Adrenal gland (tissue), 12 donors: Measurements from ENCODE around the gene MYL6B. TPM values are rescaled to one million over a fixed set of nuclear protein-coding genes. Genes with fewer than 3 reads are reported as not detected.

Source experiments
- DNase-seq, 7 donors: peaks; one replicate each; pipeline ENCODE4 v3.0.0-alpha.2; 2019 to 2020
- H3K27ac ChIP-seq, 5 donors: fragments of 200-600 bp; sonication (generic) in 4 of 5; 1 replicate in 3 of 5; 2 replicates in 2 of 5; pipeline versions ENCODE4 v1.5.1 to v1.8.0; 2016 to 2020; ENCODE audit warnings: mild to moderate bottlenecking in 1 of 5
- H3K27me3 ChIP-seq: fragments of 200-600 bp; 2 replicates; pipeline ENCODE4 v1.8.0; 2021
- H3K36me3 ChIP-seq, 2 donors: fragments of 200-600 bp; replicated peaks in 1 of 2; 1 replicate in 1 of 2; 2 replicates in 1 of 2; pipeline versions ENCODE4 v1.5.1 to v1.8.0; 2018 to 2022
- H3K4me1 ChIP-seq, 2 donors: fragments of 200-600 bp; replicated peaks in 1 of 2; 1 replicate in 1 of 2; 2 replicates in 1 of 2; pipeline versions ENCODE4 v1.5.1 to v1.8.0; 2018 to 2021
- H3K4me3 ChIP-seq, 4 donors: fragments of 200-600 bp; sonication (generic) in 3 of 4; one replicate each; pipeline ENCODE4 v1.5.1; 2016 to 2018
- H3K9me3 ChIP-seq, 3 donors: fragments of 200-600 bp; sonication (generic) in 1 of 3; replicated peaks in 1 of 3; 1 replicate in 2 of 3; 2 replicates in 1 of 3; pipeline versions ENCODE4 v1.5.1 to v1.8.0; 2016 to 2021
- POLR2A ChIP-seq, 2 donors: fragments of 450-650 bp; IDR thresholded peaks; one replicate each; pipeline ENCODE4 v1.6.1; 2017; ENCODE audit warnings: antibody characterized with exemption in 2 of 2, mild to moderate bottlenecking in 2 of 2, moderate library complexity in 1 of 2
- WGBS, 4 donors: extraction: QIAGEN DNeasy Blood & Tissue Kit in 2 of 4; methylation state at CpG; one replicate each; pipeline versions ENCODE4 v1.1.5 to v1.1.7; 2013 to 2017; 5-methylcytosine and 5-hydroxymethylcytosine counted together
- intact Hi-C, 2 donors: fragments of 100-400 bp; cut with DNase I; formaldehyde crosslinking; loops; one replicate each; pipeline versions ENCODE4 v1.14.1 to v1.15.0; 2022 to 2023
- polyA plus RNA-seq, 3 donors: library from polyadenylated mRNA; stranded (reverse); fragments of 200-250 nt in 2 of 3; fragments of 350-450 nt in 1 of 3; fragmentation: Illumina TruSeq in 1 of 3; extraction: RNeasy Lipid Tissue Mini Kit (QIAGEN cat#74804) in 1 of 3; gene quantifications; one replicate each; pipeline ENCODE4 v1.2.3, GENCODE V29; 2013 to 2014
- total RNA-seq, 9 donors: library from RNA; depleted of rRNA in 4 of 9; stranded (reverse); fragments of >200 nt in 4 of 9; fragments of 120-200 nt in 1 of 9; fragmentation: NEBNext Ultra II Directional in 1 of 9; extraction: Animal tissue kit (Norgen Biotek cat#: 25700) in 1 of 9; gene quantifications; one replicate each; pipeline versions ENCODE4 v1.1.0 to v1.2.4, GENCODE V29; 2013 to 2023
- TF ChIP-seq, protein P1 (sequence below), 6 experiments: fragments of 450-650 bp in 4 of 6; fragments of 200-600 bp in 2 of 6; sonication (generic) in 1 of 6; IDR thresholded peaks; 1 replicate in 5 of 6; 2 replicates in 1 of 6; pipeline versions ENCODE4 v1.5.1 to v1.8.0; 2016 to 2021; ENCODE audit warnings: antibody characterized with exemption in 6 of 6, mild to moderate bottlenecking in 2 of 6, moderate library complexity in 1 of 6
- donor health status: healthy with polysubstance abuse.
- donor health status: Bipolar disorder and iron deficiency.
- donor health status: DM: yes; HTN: yes; CAD: no.
- donor health status: DM: no; HTN: no; CAD: no.
- donor health status: DM: no; HTN: no; CAD: no.
- donor health status: DM: yes; HTN: yes; CAD: no.

The MYL6B gene
- total and polyA plus RNA-seq, 12 donors: 28.0 to 129 (median 71.9) TPM

DNA sequence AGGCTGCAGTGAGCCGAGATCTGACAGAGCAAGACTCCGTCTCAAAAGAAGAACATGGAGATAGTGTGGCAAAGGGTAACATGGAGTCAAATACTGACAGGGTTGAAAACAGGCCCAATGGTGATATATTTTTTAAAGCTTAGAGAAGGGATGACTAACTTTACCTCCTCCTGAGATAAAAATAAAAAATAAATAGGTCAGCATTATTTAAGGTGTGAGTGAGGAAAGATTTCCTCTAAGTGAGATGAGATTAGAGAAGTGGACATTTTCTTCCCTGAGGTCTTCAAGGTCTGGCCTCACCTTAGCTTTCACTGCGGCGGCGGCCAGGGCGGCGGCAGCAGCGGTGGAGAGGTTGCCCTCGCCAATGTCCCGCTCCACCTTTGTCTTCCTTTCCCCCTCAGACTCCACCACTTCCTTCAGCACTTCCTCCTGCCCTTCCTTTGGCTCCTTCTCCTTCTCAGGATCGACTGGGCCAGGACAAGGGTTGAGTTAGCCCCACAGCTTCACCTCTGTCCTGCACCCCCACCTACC lies 16.9 kb downstream of the MYL6B start:
- peaks cover 0 to 97% of the 10 kb centered on the region in 2 donors for H3K36me3 ChIP-seq
- TF ChIP-seq, protein P1, sequence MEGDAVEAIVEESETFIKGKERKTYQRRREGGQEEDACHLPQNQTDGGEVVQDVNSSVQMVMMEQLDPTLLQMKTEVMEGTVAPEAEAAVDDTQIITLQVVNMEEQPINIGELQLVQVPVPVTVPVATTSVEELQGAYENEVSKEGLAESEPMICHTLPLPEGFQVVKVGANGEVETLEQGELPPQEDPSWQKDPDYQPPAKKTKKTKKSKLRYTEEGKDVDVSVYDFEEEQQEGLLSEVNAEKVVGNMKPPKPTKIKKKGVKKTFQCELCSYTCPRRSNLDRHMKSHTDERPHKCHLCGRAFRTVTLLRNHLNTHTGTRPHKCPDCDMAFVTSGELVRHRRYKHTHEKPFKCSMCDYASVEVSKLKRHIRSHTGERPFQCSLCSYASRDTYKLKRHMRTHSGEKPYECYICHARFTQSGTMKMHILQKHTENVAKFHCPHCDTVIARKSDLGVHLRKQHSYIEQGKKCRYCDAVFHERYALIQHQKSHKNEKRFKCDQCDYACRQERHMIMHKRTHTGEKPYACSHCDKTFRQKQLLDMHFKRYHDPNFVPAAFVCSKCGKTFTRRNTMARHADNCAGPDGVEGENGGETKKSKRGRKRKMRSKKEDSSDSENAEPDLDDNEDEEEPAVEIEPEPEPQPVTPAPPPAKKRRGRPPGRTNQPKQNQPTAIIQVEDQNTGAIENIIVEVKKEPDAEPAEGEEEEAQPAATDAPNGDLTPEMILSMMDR (IDR thresholded peaks at IDR 0.05): no peak
- TF ChIP-seq POLR2A (IDR thresholded peaks at IDR 0.05): no peak
- DNase-seq: no peak
- no peak overlapping the region for H3K4me3 ChIP-seq
- 78 to 87% (median 85%) methylated on average over 11 of the region's 11 CpGs for WGBS, 4 donors
- no peak overlapping the region for H3K27ac ChIP-seq
- no peaks in the 10 kb centered on the region for H3K9me3 ChIP-seq
- H3K4me1 ChIP-seq: no peaks in the 10 kb centered on the region
- intact Hi-C loops: loop anchor here in 1 of 2 donors (5.0 kb wide), 1 partner anchor 147 kb away; the partner anchor contains the start of gene IKZF4
- H3K27me3 ChIP-seq: no peaks in the 10 kb centered on the region

DNA sequence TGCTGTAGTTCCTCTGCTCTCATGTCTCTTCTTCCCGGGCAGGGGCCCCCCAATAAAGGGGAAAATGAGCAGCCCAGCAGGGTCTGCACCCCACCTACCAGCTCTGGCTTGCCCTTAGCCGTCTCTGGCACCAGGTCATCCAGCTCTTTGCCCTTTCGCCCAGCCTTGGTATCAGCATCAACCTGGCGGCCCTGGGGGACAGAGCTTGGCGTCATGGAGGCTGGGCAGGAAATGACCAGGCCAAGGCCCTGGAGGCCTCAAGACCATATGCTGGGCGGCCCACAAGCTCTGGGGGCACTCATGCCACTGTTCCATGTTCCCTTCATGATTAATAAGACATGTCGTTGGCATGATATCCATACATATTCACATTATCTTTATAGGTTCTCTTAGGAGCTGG lies 20.5 kb downstream of the MYL6B start:
- intact Hi-C loops: no loop called here
- Histone ChIP-seq H3K36me3 (peaks cover 0 to 97% of the 10 kb centered on the region in 2 donors), H3K27ac (no peak overlapping the region), H3K9me3 (no peaks in the 10 kb centered on the region), H3K4me3 (no peak overlapping the region), H3K4me1 (no peaks in the 10 kb centered on the region), H3K27me3 (no peaks in the 10 kb centered on the region)
- DNase-seq: no peak
- 85 to 92% (median 86%) methylated on average over 5 to 7 of the region's 7 CpGs for WGBS, 4 donors
- TF ChIP-seq, protein P1 (IDR thresholded peaks at IDR 0.05): no peak
- TF ChIP-seq POLR2A (IDR thresholded peaks at IDR 0.05): no peak

DNA sequence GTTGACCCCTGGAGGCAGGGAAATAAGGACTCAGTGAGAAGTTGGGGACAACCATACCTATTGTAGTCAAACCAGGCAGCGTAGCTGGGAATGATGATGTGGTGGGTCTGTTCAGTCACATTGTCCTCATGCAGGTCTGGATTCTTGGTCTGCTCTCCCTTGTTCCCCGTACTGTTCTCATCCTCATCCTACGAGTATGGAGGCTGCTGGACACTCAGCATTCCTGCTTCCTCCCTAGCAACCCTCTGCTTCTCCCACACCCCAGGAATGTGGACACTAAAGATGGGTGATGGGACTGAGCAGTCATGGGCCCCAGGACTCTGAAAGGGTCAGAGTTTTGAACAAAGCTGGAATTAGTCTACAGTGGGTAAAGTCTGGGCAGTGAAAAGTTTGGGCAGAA lies 26.0 kb downstream of the MYL6B start:
- Histone ChIP-seq H3K4me3 (no peak overlapping the region), H3K9me3 (no peaks in the 10 kb centered on the region), H3K4me1 (no peaks in the 10 kb centered on the region), H3K36me3 (peaks cover 0 to 96% of the 10 kb centered on the region in 2 donors), H3K27me3 (no peaks in the 10 kb centered on the region), H3K27ac (no peak overlapping the region)
- intact Hi-C loops: no loop called here
- TF ChIP-seq, protein P1 (IDR thresholded peaks at IDR 0.05): no peak
- TF ChIP-seq POLR2A (IDR thresholded peaks at IDR 0.05): no peak
- WGBS, 4 donors: 87 to 96% (median 90%) methylated on average over 3 of the region's 3 CpGs
- no peak for DNase-seq

DNA sequence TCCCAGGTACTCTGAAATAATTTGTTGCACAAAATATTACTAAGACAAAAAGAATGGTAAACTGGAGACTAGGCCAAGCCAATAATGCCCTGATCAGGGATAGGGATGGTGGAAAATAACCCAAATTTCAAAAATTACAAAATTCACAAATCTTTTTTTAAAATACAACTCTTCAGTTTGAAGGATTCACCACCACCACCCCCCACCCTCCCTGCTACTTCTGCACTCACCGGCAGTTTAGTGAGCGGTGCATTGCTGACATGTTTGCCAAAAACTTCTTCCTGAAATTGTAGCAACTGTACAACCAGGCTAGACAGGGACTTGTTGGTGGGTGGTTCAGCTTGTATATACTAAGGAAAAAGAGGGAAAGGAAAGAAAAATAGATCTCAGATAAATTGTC lies 34.6 kb downstream of the MYL6B start:
- H3K4me1 ChIP-seq: peaks cover 16 to 25% of the 10 kb centered on the region in 2 donors
- peaks cover 0 to 41% of the 10 kb centered on the region in 2 donors for H3K36me3 ChIP-seq
- intact Hi-C loops: no loop called here
- H3K27ac ChIP-seq: no peak overlapping the region
- H3K9me3 ChIP-seq: no peaks in the 10 kb centered on the region
- TF ChIP-seq, protein P1 (IDR thresholded peaks at IDR 0.05): no peak
- TF ChIP-seq POLR2A (IDR thresholded peaks at IDR 0.05): no peak
- H3K27me3 ChIP-seq: no peaks in the 10 kb centered on the region
- DNase-seq: no peak
- WGBS, 4 donors: 39 to 68% (median 47%) methylated on average over 2 of the region's 2 CpGs
- no peak overlapping the region for H3K4me3 ChIP-seq
